NCI-H82 treated with DMSO at 0.1 percent for 48 hours (cell line): ENCODE measurements around the gene CNNM2.

Experiments used
- DNase-seq: peaks from one replicate; lab custom pipeline; 2025; ENCODE audit not compliant: unreplicated experiment; lab: John Stamatoyannopoulos, UW

Gene CNNM2

GRCh38 chr10:103139803-103140202 is 221.7 kb downstream of the CNNM2 start:
- DNase-seq = no peak
